GM12878 (cell line): ENCODE results near the gene WWP2. TPM values are rescaled to one million over a fixed set of nuclear protein-coding genes. Genes with fewer than 3 reads are reported as not detected.

ENCODE experiments used
- ATAC-seq: fragments of 200-7000 bp; cut with Tn5 transposase; 3 replicates; pipeline ENCODE4 v1.9.1; 2020; ENCODE audit warnings: mild to moderate bottlenecking, moderate library complexity
- BruUV-seq: library from RNA; stranded (reverse); fragments of 400-500 nt; replicated peaks from 2 replicates; lab custom pipeline; 2021; lab: Mats Ljungman, UMichigan
- CTCF ChIA-PET: fragments of 300-600 bp; sonication (Branson Sonifier 250); formaldehyde crosslinking; extraction: SDS; loops from one replicate; lab custom pipeline; 2021; ENCODE audit warnings: inconsistent platforms; lab: Yijun Ruan, JAX
- POLR2A ChIA-PET: fragments of 350-600 bp; formaldehyde crosslinking; extraction: SDS; loops from one replicate; lab custom pipeline; 2021; ENCODE audit warnings: inconsistent platforms; lab: Charles Lee
- RAD21 ChIA-PET: fragments of 300-600 bp; sonication (Branson Sonifier 250); formaldehyde crosslinking; loops from one replicate; lab custom pipeline; 2023; ENCODE audit warnings: antibody characterized with exemption; ENCODE audit not compliant: unreplicated experiment; lab: Charles Lee
- SMC1A ChIA-PET: fragments of 300-600 bp; sonication (Branson Sonifier 250); formaldehyde crosslinking; loops from one replicate; lab custom pipeline; 2023; ENCODE audit not compliant: unreplicated experiment, uncharacterized antibody; lab: Charles Lee
- DNase-seq: peaks from one replicate; pipeline ENCODE4 v3.0.0-alpha.2; 2011; ENCODE audit warnings: low read depth, low spot score
- FAIRE-seq: peaks from 3 replicates; lab custom pipeline; 2011; peaks lifted over from hg19 to GRCh38; lab: Jason Lieb, UNC
- H2AFZ ChIP-seq: 2 replicates; pipeline ENCODE4 v1.6.0; 2011; ENCODE audit warnings: low read depth, low read length, control low read depth; ENCODE audit not compliant: control insufficient read depth
- H3K27ac ChIP-seq: 2 replicates; pipeline ENCODE4 v1.5.1; 2011; ENCODE audit warnings: control low read depth; ENCODE audit not compliant: control insufficient read depth, insufficient read depth
- H3K27me3 ChIP-seq, 2 experiments: replicated peaks in 1 of 2; 2 replicates each; pipeline versions ENCODE4 v1.6.0 to v1.6.1; 2011; ENCODE audit warnings: low read length in 1 of 2; ENCODE audit not compliant: control insufficient read depth in 2 of 2, insufficient read depth in 2 of 2
- H3K36me3 ChIP-seq, 2 experiments: 2 replicates each; pipeline ENCODE4 v1.5.1; 2011; ENCODE audit warnings: low read length in 1 of 2; ENCODE audit not compliant: control insufficient read depth in 2 of 2, insufficient read depth in 2 of 2
- H3K4me1 ChIP-seq: 2 replicates; pipeline ENCODE4 v1.6.1; 2011; ENCODE audit warnings: mild to moderate bottlenecking, low read length, moderate library complexity, mixed read lengths; ENCODE audit not compliant: control insufficient read depth, insufficient read depth
- H3K4me2 ChIP-seq: 2 replicates; pipeline ENCODE4 v1.6.0; 2011; ENCODE audit warnings: control low read depth; ENCODE audit not compliant: control insufficient read depth, insufficient read depth
- H3K4me3 ChIP-seq: fragments of 200-600 bp; sonication (generic); 2 replicates; pipeline ENCODE4 v1.5.1; 2016
- H3K79me2 ChIP-seq: 2 replicates; pipeline ENCODE4 v1.6.0; 2011; ENCODE audit warnings: low read length; ENCODE audit not compliant: control insufficient read depth, insufficient read depth
- H3K9ac ChIP-seq: 2 replicates; pipeline ENCODE4 v1.8.0; 2011; ENCODE audit warnings: low read length, control low read depth, mixed read lengths; ENCODE audit not compliant: control insufficient read depth, insufficient read depth
- H3K9me3 ChIP-seq: replicated peaks from 3 replicates; pipeline ENCODE4 v1.5.1; 2011; ENCODE audit warnings: mild to moderate bottlenecking, low read length; ENCODE audit not compliant: control insufficient read depth, insufficient read depth
- H4K20me1 ChIP-seq: 2 replicates; pipeline ENCODE4 v1.6.0; 2011; ENCODE audit not compliant: control insufficient read depth, insufficient read depth
- ATF3 ChIP-seq: IDR thresholded peaks from 2 replicates; pipeline ENCODE4 v1.6.1; 2011; ENCODE audit warnings: low read depth, mild to moderate bottlenecking, low read length, moderate library complexity, borderline replicate concordance; ENCODE audit errors: extremely low read depth
- IKZF1 ChIP-seq: fragments of 450-650 bp; conservative IDR thresholded peaks from 2 replicates; pipeline ENCODE4 v1.6.1; 2017; ENCODE audit warnings: antibody characterized with exemption, mild to moderate bottlenecking
- JUND ChIP-seq: IDR thresholded peaks from 2 replicates; pipeline ENCODE4 v1.6.1; 2012; ENCODE audit warnings: low read depth, mild to moderate bottlenecking, low read length, improper control_type of control experiment, moderate library complexity
- NFXL1 ChIP-seq: fragments of 450-650 bp; IDR thresholded peaks from 2 replicates; pipeline ENCODE4 v1.6.1; 2017; ENCODE audit warnings: antibody characterized with exemption, mild to moderate bottlenecking, borderline replicate concordance
- SREBF1 ChIP-seq: IDR thresholded peaks from 2 replicates; pipeline ENCODE4 v1.6.1; 2012; ENCODE audit warnings: mild to moderate bottlenecking, low read length
- ZBTB4 ChIP-seq: fragments of 450-650 bp; formaldehyde crosslinking; IDR thresholded peaks from 2 replicates; pipeline ENCODE4 v1.4.0; 2022; ENCODE audit warnings: mild to moderate bottlenecking, moderate library complexity
- WGBS: methylation state at CpG from one replicate; pipeline ENCODE4 v1.1.6; 2016; ENCODE audit warnings: low lambda C conversion rate; ENCODE audit not compliant: insufficient replicate concordance, insufficient coverage; ENCODE audit errors: missing lambda C conversion rate; 5-methylcytosine and 5-hydroxymethylcytosine counted together
- in situ Hi-C: fragments of 300-500 bp; cut with MboI; formaldehyde crosslinking; loops from 9 replicates; pipeline ENCODE4 v1.14.3; 2018; ENCODE audit warnings: mixed read lengths
- intact Hi-C: fragments of 100-400 bp; cut with micrococcal nuclease; formaldehyde crosslinking; loops from one replicate; pipeline ENCODE4 v1.14.2; 2022; ENCODE audit not compliant: unreplicated experiment
- polyA plus RNA-seq, 11 experiments: library from polyadenylated mRNA; depleted of rRNA in 4 of 11; unstranded in 6 of 11; stranded (reverse) in 5 of 11; fragments of >200 nt; fragmentation: Nextera tagmentation in 4 of 11; fragmentation: Illumina TruSeq in 1 of 11; extraction: Ambion mirVana in 4 of 11; extraction: Trizol in 1 of 11; gene quantifications; 1 replicate in 1 of 11; 2 replicates in 10 of 11; pipeline versions ENCODE4 v1.2.1 to v1.2.3, GENCODE V29; 2011 to 2016; ENCODE audit warnings: inconsistent platforms in 2 of 11, missing spikeins in 2 of 11, low read depth in 1 of 11
- total RNA-seq, 4 experiments: library from RNA; depleted of rRNA in 3 of 4; stranded (reverse); fragments of >200 nt in 3 of 4; fragmentation: Illumina TruSeq in 1 of 4; extraction: Trizol in 1 of 4; gene quantifications; 2 replicates each; pipeline versions ENCODE4 v1.2.1 to v1.2.3, GENCODE V29; 2013 to 2021

The WWP2 gene
- total and polyA plus RNA-seq, 10 of the 15 experiments (the other 5 are each of a cell fraction or from before 2014, with no cell fraction given): 2.8 to 47.0 (median 23.8) TPM

- Histone ChIP-seq H3K4me3 (no peak overlapping the region), H3K27me3 (no peaks in the 10 kb centered on the region), H3K4me1 (no peaks in the 10 kb centered on the region), H2AFZ (no peak overlapping the region), H3K4me2 (no peak overlapping the region), H3K36me3 (no peaks in the 10 kb centered on the region; a peak in 3 of 4 replicates), H3K27ac (no peak overlapping the region), H3K9me3 (no peaks in the 10 kb centered on the region), H3K79me2 (no peaks in the 10 kb centered on the region), H3K9ac (no peak overlapping the region), H4K20me1 (no peaks in the 10 kb centered on the region)
- no TSS peak for BruUV-seq
- no peak for TF ChIP-seq ATF3
- no peak for TF ChIP-seq NFXL1
- TF ChIP-seq SREBF1: no peak
- no peak for TF ChIP-seq JUND
- TF ChIP-seq IKZF1: no peak
- no peak for TF ChIP-seq ZBTB4 (CRISPR knock-in tag)
- SMC1A ChIA-PET: no interaction called here
- in situ Hi-C loops (no loop called here), intact Hi-C loops (no loop called here)
- CTCF ChIA-PET: no interaction called here
- ATAC-seq (no peak), FAIRE-seq (no peak), DNase-seq (no peak)
- 95% methylated on average over 2 of the region's 2 CpGs for WGBS
- RAD21 ChIA-PET: no interaction called here
- POLR2A ChIA-PET: no interaction called here
These were observed 130.2 kb downstream of the WWP2 start for GRCh38 chr16:69892378-69892777.
